ENCODE data around the gene IFI6.
A peak's percentile ranks its signal among the peaks of the same experiment; 100 is the strongest.
"Not testable (repeated sequence)": the region's sequence is repeated elsewhere in the genome, so short reads cannot be mapped to it uniquely, and the experiment has no call there.

The IFI6 gene

GRCh38 chr1:27647328-27647727, 24.7 kb downstream of the IFI6 start:
- TF ChIP-seq TAF1 (IDR thresholded peaks at IDR 0.05; ENCODE audit: borderline replicate concordance, low read depth, low read length), result no peak
- TF ChIP-seq POLR2A (IDR thresholded peaks at IDR 0.05; ENCODE audit: low read depth, low read length), result no peak
- TF ChIP-seq POLR2AphosphoS5 (IDR thresholded peaks at IDR 0.05; ENCODE audit: low read depth, low read length), result no peak
- DNase-seq (ENCODE audit: insufficient read length) (no peak), FAIRE-seq (no peak)

- DNase-seq (ENCODE audit: insufficient read length) (no peak), FAIRE-seq (no peak)
- TF ChIP-seq POLR2AphosphoS5 (IDR thresholded peaks at IDR 0.05; ENCODE audit: low read depth, low read length) (no peak), TAF1 (IDR thresholded peaks at IDR 0.05; ENCODE audit: borderline replicate concordance, low read depth, low read length) (no peak), POLR2A (IDR thresholded peaks at IDR 0.05; ENCODE audit: low read depth, low read length) (no peak)
Measured at GRCh38 chr1:27646676-27647075, 25.3 kb downstream of the IFI6 start.

- DNase-seq (ENCODE audit: insufficient read length), result no peak
- FAIRE-seq, result no peak
- TF ChIP-seq POLR2AphosphoS5 (IDR thresholded peaks at IDR 0.05; ENCODE audit: low read depth, low read length) (no peak), POLR2A (IDR thresholded peaks at IDR 0.05; ENCODE audit: low read depth, low read length) (no peak), TAF1 (IDR thresholded peaks at IDR 0.05; ENCODE audit: borderline replicate concordance, low read depth, low read length) (no peak)
Measured at GRCh38 chr1:27645071-27645415, 26.9 kb downstream of the IFI6 start.

- FAIRE-seq (peak; percentile 17), DNase-seq (ENCODE audit: insufficient read length) (no peak)
- TF ChIP-seq POLR2A (IDR thresholded peaks at IDR 0.05; ENCODE audit: low read depth, low read length) (no peak), TAF1 (IDR thresholded peaks at IDR 0.05; ENCODE audit: borderline replicate concordance, low read depth, low read length) (no peak), POLR2AphosphoS5 (IDR thresholded peaks at IDR 0.05; ENCODE audit: low read depth, low read length) (no peak)
Measured at GRCh38 chr1:27644369-27645070, 27.5 kb downstream of the IFI6 start.

GRCh38 chr1:27643600-27644368, 28.2 kb downstream of the IFI6 start:
- FAIRE-seq, result peak; percentile 90
- peak; percentile 66 for DNase-seq (ENCODE audit: insufficient read length)
- TF ChIP-seq TAF1 (IDR thresholded peaks at IDR 0.05; ENCODE audit: borderline replicate concordance, low read depth, low read length) (no peak), POLR2A (IDR thresholded peaks at IDR 0.05; ENCODE audit: low read depth, low read length) (no peak), POLR2AphosphoS5 (IDR thresholded peaks at IDR 0.05; ENCODE audit: low read depth, low read length) (no peak)

- FAIRE-seq, result not testable (repeated sequence)
Measured at GRCh38 chr1:27640514-27640913, 31.5 kb downstream of the IFI6 start.

GRCh38 chr1:27638805-27639204, 33.2 kb downstream of the IFI6 start:
- TF ChIP-seq POLR2A (IDR thresholded peaks at IDR 0.05; ENCODE audit: low read depth, low read length) (no peak), TAF1 (IDR thresholded peaks at IDR 0.05; ENCODE audit: borderline replicate concordance, low read depth, low read length) (no peak), POLR2AphosphoS5 (IDR thresholded peaks at IDR 0.05; ENCODE audit: low read depth, low read length) (no peak)
- no peak for FAIRE-seq
- no peak for DNase-seq (ENCODE audit: insufficient read length)

More at GRCh38 chr1:27640514-27640913, 31.5 kb downstream of the IFI6 start:
- DNase-seq (ENCODE audit: insufficient read length), result not testable (repeated sequence)

- TF ChIP-seq POLR2AphosphoS5 (IDR thresholded peaks at IDR 0.05; ENCODE audit: low read depth, low read length) (no peak), POLR2A (IDR thresholded peaks at IDR 0.05; ENCODE audit: low read depth, low read length) (no peak), TAF1 (IDR thresholded peaks at IDR 0.05; ENCODE audit: borderline replicate concordance, low read depth, low read length) (no peak)
- no peak for FAIRE-seq
Measured at GRCh38 chr1:27638047-27638734, 33.8 kb downstream of the IFI6 start.

GRCh38 chr1:27635396-27636142, 36.4 kb downstream of the IFI6 start:
- no peak for DNase-seq (ENCODE audit: insufficient read length)
- no peak for TF ChIP-seq POLR2A (IDR thresholded peaks at IDR 0.05; ENCODE audit: low read depth, low read length)
- FAIRE-seq, result no peak

More at GRCh38 chr1:27638047-27638734, 33.8 kb downstream of the IFI6 start:
- DNase-seq (ENCODE audit: insufficient read length), result no peak

GRCh38 chr1:27634985-27635367, 37.0 kb downstream of the IFI6 start, which contains the start of gene FGR:
Gene FGR, minus strand, starts transcription at chr1:27635185. Its CDS starts 11,269 bp downstream, at chr1:27623916.
- TF ChIP-seq POLR2AphosphoS5 (IDR thresholded peaks at IDR 0.05; ENCODE audit: low read depth, low read length) (no peak), POLR2A (IDR thresholded peaks at IDR 0.05; ENCODE audit: low read depth, low read length) (no peak), TAF1 (IDR thresholded peaks at IDR 0.05; ENCODE audit: borderline replicate concordance, low read depth, low read length) (no peak)
- no peak for FAIRE-seq
- no peak for DNase-seq (ENCODE audit: insufficient read length)
